Left ventricle myocardium inferior (tissue), 1 donor: Measurements from ENCODE around the gene NHSL1. TPM values are rescaled to one million over a fixed set of nuclear protein-coding genes. Genes with fewer than 3 reads are reported as not detected.

Source experiments
- DNase-seq: peaks from one replicate; pipeline ENCODE4 v3.0.0-alpha.2; 2020
- H3K27ac ChIP-seq: fragments of 200-600 bp; replicated peaks from 2 replicates; pipeline ENCODE4 v1.8.0; 2021
- H3K27me3 ChIP-seq: fragments of 200-600 bp; 2 replicates; pipeline ENCODE4 v1.8.0; 2021; ENCODE audit warnings: low read depth
- H3K36me3 ChIP-seq: fragments of 200-600 bp; 2 replicates; pipeline ENCODE4 v1.8.0; 2021
- H3K4me1 ChIP-seq: fragments of 200-600 bp; 2 replicates; pipeline ENCODE4 v1.8.0; 2021
- H3K4me3 ChIP-seq: fragments of 200-600 bp; 2 replicates; pipeline ENCODE4 v1.8.0; 2021; ENCODE audit warnings: mild to moderate bottlenecking, moderate library complexity
- H3K9me3 ChIP-seq: fragments of 200-600 bp; replicated peaks from 2 replicates; pipeline ENCODE4 v1.8.0; 2021
- CTCF ChIP-seq: fragments of 200-600 bp; IDR thresholded peaks from 2 replicates; pipeline ENCODE4 v1.8.0; 2021; ENCODE audit warnings: antibody characterized with exemption, mild to moderate bottlenecking, borderline replicate concordance
- intact Hi-C: fragments of 100-400 bp; cut with micrococcal nuclease; formaldehyde crosslinking; loops from one replicate; pipeline ENCODE4 v1.11.0; 2022
- total RNA-seq: library from RNA; stranded (reverse); fragmentation: NEBNext Ultra II Directional; extraction: Animal tissue kit (Norgen Biotek cat#: 25700); gene quantifications from one replicate; pipeline ENCODE4 v1.2.1, GENCODE V29; 2021
- donor health status: DM: no; HTN: yes; CAD: no; lungs with severe emphysema.

NHSL1 gene
- total RNA-seq, 1 donor from 2014 or later = 44.7 TPM

DNA sequence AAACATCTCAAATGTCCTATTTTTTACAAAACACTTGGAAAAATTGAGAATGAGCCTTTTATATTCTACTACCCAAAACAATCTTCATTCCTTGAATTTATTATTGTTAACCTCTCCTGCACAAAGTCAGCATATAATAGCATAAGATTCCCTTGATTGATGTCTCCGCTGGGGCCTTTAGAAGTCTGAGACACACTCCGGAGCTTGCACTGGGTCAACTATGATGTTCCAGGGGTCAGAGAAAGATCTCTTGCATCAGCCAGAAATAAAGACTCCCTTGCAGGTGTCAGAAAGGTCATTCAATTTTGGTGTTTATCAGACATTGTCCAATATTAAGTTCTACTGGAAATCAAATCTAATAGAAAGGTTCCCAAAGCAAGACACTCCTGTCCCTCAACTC, 29.7 kb upstream of the NHSL1 start:
- peaks cover 65% of the 10 kb centered on the region for H3K4me1 ChIP-seq
- no peaks in the 10 kb centered on the region for H3K36me3 ChIP-seq
- no peak overlapping the region for H3K4me3 ChIP-seq
- peak overlapping the region; percentile 40 for H3K27ac ChIP-seq
- H3K9me3 ChIP-seq = no peaks in the 10 kb centered on the region
- no peak for TF ChIP-seq CTCF
- intact Hi-C loops = no loop called here
- DNase-seq = no peak
- no peaks in the 10 kb centered on the region for H3K27me3 ChIP-seq

DNA sequence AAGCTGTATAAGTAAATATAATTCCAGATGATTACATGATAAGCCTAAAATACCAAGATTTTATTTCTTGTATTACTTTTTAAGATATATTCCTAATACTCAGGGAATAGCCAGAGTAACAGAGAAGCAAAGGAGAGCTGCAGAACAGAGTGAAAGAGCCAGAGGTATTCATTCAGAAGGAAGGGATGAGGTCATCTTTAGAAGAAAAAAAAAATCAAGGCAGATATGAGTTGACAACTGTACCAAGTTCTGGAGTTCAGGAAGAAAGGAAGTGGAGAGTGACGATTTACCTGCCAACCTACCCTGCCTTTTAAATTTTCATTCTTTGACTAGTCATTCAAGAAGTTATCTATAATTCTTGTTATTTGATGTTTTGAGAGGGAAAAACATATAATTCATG, 28.8 kb upstream of the NHSL1 start:
- peak overlapping the region; percentile 50 for H3K27ac ChIP-seq
- intact Hi-C loops = no loop called here
- no peak for TF ChIP-seq CTCF

DNA sequence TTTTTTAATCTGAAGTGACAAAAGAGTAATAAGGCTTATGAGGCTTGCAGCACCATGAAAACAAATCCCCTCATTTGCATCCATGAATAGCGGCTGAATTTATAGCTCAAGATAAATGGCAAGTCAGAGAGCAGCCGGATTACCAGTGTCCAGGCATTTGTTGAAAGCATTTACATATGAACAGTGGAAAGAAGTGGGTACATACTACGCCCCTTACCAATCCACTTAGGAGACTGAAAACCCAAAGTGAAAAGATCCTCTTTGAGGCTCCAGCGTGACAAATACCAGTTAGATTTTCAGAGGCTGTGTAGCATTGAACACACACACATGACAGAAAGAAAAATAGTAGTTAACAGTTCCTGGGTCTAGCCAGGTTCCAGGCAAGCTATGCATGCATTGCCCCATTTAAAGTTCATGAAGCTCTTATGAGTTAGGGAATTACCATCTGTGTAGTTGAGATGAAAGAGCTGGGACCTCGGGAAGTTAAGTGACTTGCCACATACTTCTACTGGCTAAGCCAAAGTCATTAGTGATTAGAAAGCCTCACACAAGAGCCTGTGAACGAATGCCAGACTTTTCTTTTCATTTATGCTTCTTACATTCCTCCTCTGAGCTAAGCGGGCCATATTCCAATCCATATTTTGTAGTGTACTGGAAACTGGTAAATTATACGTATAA, 28.3 kb upstream of the NHSL1 start:
- intact Hi-C loops = no loop called here
- H3K27me3 ChIP-seq = no peaks in the 10 kb centered on the region
- DNase-seq = no peak
- no peak for TF ChIP-seq CTCF
- H3K9me3 ChIP-seq = no peaks in the 10 kb centered on the region
- H3K36me3 ChIP-seq = no peaks in the 10 kb centered on the region
- H3K4me1 ChIP-seq = peaks cover 67% of the 10 kb centered on the region
- peak overlapping the region; percentile 50 for H3K27ac ChIP-seq
- no peak overlapping the region for H3K4me3 ChIP-seq

More for the DNA sequence above, 28.8 kb upstream of the NHSL1 start:
- Histone ChIP-seq H3K36me3 (no peaks in the 10 kb centered on the region), H3K9me3 (no peaks in the 10 kb centered on the region), H3K4me3 (no peak overlapping the region), H3K4me1 (peaks cover 67% of the 10 kb centered on the region), H3K27me3 (no peaks in the 10 kb centered on the region)
- no peak for DNase-seq

DNA sequence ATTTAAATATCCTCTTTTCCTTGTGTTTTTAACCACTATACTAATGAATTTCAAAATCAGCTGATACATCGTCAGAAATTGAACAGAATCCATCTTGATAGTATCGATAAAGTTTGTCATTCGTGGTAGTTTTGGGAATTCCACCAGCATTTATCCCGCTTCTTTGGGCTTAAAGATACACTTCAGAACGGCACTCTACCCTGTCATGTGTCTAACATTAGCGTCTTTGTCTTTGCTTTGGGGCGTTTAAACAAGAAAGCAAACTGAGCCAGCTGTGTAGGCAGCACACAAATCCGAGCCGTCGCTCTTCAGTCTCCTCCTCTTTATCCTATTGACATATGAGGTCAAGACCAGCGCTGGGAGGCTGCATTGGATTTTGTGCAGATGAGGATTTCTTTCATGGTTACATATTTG, 27.5 kb upstream of the NHSL1 start:
- Histone ChIP-seq H3K36me3 (no peaks in the 10 kb centered on the region), H3K27ac (peak overlapping the region; percentile 50), H3K9me3 (no peaks in the 10 kb centered on the region), H3K4me3 (no peak overlapping the region), H3K27me3 (no peaks in the 10 kb centered on the region), H3K4me1 (peaks cover 73% of the 10 kb centered on the region)
- no peak for DNase-seq
- intact Hi-C loops = no loop called here
- TF ChIP-seq CTCF = no peak

DNA sequence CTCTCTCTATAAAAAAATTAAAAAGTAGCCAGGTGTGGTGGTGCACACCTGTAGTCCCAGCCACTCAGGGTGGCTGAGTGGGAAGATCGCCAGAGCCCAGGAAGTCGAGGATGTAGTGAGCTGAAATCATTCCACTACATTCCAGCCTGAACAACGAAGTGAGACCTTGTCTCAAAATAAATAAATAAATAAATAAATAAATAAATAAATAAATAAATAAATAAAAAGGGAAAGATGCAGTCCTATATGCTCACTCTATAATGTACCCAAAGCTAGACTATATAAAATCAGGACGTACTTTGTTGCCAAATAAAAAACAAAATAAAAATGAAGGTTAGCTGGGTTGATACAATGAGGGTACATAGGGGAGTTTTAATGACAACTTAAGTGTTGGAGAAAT, 26.1 kb upstream of the NHSL1 start:
- intact Hi-C loops = no loop called here

More for the DNA sequence above, 26.1 kb upstream of the NHSL1 start:
- no peak for TF ChIP-seq CTCF
- H3K36me3 ChIP-seq = no peaks in the 10 kb centered on the region
- H3K4me1 ChIP-seq = peaks cover 87% of the 10 kb centered on the region
- no peak overlapping the region for H3K27ac ChIP-seq
- H3K9me3 ChIP-seq = no peaks in the 10 kb centered on the region
- DNase-seq = no peak
- no peak overlapping the region for H3K4me3 ChIP-seq
- no peaks in the 10 kb centered on the region for H3K27me3 ChIP-seq
